HG03066 (cell line): ENCODE results near the gene FBXL17.

Experiments
- ATAC-seq: cut with Tn5 transposase; IDR thresholded peaks from one replicate; pipeline ENCODE4 v1.9.1; 2021; ENCODE audit warnings: low read depth; ENCODE audit not compliant: unreplicated experiment

The FBXL17 gene

DNA sequence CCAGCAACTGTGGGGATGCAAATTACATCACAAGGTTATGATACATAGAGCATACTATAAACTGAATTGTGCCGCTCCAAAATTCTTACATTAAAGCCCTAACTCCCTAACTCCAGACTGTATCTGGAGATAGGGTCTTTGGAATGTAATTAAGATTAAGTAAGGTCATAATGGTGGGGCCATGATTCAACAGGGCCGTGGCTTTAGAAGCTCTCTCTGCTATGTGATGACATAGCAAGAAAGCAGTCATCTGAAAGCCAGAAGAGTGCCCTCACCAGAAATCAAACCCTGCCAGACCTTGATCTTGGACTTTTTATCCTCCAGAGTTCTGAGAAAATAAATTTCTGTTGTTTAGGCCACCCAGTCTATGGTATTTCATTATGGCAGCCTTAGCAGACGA is 123.9 kb downstream of the FBXL17 start:
- ATAC-seq, result no peak

DNA sequence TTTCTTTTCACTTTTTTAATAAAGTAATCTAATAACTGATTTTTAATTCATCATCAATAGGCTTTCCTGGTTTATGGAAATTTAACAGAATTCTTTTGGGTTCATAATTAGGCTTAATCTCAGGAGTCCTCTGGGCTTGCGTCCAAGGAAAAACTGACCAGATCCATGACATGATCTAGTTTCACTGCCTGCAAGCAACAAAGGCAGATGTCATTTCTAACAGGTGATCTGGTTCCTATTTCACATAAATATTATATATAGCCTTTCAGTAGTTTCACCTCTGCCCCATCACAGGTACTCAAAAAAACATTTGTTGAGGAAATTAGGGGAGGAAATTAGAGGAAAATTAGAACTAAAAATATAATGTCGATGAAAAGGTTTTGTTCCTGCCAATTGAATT is 126.4 kb downstream of the FBXL17 start:
- no peak for ATAC-seq

DNA sequence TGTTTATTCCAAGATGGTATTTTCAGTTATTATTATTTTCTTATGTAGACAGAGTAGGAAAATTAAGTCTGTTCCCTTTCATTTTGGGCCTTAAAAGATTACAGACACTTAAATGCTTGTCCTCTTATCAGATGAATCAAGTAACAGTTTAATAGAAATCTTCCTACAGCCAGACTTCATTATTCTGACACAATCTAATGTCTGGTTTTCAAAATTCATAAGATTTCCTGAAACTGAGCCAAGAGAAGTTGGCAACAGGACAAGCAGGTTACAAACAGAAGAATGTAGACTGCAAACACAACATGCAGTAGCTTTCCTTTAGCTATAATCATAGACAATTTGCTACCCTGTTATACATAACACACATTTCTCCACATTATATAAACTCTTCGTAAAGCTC is 130.5 kb downstream of the FBXL17 start:
- ATAC-seq, result no peak

GRCh38 chr5:108249785-108250426 is 132.0 kb downstream of the FBXL17 start:
- no peak for ATAC-seq

DNA sequence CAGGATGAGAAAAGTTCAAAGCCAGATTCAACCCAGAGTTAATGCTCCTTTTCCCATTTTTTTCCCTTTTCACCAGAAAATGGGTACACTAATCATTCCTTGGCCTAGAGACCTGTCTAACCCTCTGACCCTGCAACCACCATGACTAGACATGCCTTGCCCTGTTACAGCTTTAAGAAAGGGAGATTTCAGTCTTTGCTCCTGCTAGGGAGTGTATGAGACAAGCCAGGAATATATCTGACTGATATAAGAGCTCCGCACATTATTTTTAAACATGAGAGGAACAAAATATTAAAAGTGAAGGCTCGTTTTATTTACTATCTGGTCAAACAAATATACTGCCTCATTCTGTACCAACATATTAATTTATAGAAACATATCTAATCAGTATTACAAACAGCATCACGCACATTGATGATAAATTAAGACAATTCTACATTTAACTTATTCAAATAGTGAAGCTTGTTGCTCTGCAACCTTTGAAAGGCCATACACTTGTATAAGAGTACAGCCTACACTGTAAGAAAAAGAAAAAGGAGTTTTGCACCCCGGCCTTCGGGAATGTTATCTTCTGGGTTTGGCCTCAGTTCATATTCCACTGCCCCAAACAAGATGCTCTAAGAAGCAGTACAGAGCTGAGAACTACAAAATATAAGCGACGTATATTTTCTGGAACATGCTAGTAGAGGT is 132.7 kb downstream of the FBXL17 start:
- no peak for ATAC-seq

GRCh38 chr5:108238936-108239887 is 142.7 kb downstream of the FBXL17 start:
- ATAC-seq, result no peak

DNA sequence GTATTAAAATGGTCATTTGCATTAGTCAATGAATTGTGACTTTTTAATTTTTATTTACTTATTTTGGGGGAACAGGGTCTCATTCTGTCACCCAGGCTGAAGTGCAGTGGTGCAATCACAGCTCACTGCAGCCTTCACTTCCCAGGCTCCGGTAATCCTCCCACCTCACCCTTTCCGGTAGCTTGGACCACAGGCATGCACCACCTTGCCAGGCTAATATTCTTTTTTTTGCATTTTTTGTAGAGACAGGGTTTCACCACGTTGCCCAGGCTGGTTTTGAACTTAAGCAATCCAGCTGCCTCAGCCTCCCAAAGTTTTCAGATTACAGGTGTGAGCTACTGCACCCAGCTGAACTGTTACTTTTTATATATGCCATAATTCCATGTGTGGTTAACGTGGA is 143.4 kb downstream of the FBXL17 start:
- ATAC-seq, result no peak

- ATAC-seq, result no peak
Measured at GRCh38 chr5:108233617-108234155, 148.2 kb downstream of the FBXL17 start.

GRCh38 chr5:108232805-108233204 is 149.1 kb downstream of the FBXL17 start:
- ATAC-seq, result no peak

DNA sequence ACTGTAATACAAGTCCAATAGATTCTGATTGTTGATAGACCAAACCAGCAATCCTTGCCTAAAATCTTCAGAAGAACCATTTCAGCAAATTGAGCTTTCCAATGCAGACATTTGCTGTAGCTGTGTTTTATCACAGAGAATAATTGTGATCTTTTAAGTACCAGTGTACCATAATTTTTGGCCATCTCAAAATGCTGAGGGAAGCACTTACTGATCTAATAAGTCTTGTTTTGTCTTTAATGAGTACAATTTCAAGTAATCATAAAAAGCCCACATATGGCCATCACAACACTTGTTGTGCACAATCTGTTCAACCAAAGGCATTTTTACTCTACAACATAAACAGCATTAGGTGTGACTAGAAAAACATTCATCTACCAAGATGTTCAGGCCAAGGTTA is 159.9 kb downstream of the FBXL17 start:
- ATAC-seq, result no peak

- no peak for ATAC-seq
Measured at GRCh38 chr5:108220834-108221233, 161.1 kb downstream of the FBXL17 start.

GRCh38 chr5:108216890-108217289 is 165.0 kb downstream of the FBXL17 start:
- ATAC-seq, result no peak

GRCh38 chr5:108214857-108215256 is 167.0 kb downstream of the FBXL17 start:
- ATAC-seq, result no peak

- ATAC-seq, result no peak
Measured at GRCh38 chr5:108212775-108213346, 169.0 kb downstream of the FBXL17 start.

GRCh38 chr5:108206707-108207106 is 175.2 kb downstream of the FBXL17 start:
- ATAC-seq, result no peak

DNA sequence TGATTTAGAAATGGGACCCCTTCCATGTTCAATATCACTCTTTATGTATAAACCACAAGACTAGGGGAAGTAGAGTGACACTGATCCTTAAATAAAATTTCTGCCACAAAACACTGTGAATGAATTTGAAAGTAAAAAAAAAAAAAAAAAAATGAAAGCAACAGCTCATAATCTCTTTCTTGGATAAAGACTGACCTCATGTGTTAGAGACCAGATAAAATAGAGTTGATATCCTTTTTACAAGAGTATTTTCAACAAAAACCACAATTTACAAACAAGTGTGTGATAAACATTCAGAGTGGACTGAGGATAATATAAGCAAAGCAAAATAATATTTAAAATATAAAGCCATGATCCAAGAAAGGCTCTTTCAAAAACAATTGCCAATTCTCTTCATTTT is 180.2 kb downstream of the FBXL17 start:
- ATAC-seq, result no peak

DNA sequence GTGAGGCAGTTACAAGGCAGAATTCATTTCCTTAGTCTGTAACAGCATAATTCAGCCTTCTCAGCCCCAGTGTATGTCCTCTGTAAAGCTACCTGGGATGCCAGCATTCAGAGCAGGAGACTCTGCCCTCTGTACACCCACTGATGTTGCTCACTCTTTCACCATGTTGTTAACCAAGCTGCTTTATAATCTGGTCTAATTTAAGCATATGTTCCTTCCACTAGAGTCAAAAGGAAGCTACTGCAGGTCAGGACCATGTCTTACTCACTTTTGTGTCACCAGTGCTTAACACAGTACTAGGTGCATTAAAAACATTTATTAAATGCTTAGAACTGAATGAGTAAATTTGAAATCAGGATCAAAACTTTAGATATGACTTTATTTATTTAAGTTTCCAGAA is 185.6 kb downstream of the FBXL17 start:
- ATAC-seq, result no peak

DNA sequence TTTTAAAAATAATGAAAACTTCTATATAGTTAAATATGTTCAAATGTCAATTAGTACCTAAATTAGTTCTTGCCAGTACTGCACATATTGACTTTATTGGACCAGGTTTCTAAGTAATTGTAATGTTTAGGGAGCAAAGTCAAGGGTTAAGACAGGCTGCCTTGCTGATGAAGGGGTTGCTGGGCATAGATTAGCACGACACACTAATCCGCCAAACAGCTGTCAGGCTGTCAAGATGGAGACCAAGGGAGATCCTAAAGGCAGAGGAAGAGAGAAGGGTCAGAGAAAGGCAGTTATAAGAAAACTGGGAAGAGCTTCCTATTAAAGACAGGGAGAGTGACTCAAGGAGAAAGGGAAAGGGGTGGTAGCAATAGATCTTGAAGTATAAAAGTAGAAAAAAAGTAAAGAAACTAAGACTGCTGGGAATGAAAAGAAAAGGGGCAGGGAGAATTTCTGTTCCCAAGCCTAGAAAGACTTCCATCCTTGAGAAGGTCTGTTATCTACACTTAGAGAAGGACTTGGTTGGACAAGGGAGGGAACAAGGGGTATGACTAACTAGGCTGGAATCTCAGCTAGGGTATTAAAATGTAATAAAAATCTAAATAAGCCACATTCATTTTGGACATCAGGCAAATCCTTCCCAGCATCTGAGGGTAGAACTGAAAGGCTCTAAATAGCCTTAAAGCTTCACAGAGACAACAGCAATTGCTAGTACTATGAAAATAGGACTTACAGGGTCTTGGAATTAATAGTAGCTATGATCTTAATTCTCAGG is 188.7 kb downstream of the FBXL17 start:
- ATAC-seq, result no peak

DNA sequence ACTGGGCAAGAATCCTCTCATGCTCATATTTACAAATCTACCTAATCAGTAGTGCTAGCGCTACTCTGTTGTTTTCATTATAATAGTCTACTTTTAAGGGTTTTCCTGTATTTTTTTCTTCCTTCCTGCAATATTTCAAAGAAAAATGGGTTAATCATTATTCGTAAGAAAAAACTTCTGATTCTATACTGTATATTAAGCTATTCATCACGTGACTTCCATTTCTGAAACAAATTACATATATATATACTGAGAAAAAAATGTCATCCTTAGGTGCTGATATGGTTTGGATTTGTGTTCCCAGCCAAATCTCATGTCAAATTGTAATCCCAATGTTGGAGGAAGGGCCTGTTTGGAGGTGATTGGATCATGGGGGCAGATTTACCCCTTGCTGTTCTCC is 197.0 kb downstream of the FBXL17 start:
- ATAC-seq, result no peak

DNA sequence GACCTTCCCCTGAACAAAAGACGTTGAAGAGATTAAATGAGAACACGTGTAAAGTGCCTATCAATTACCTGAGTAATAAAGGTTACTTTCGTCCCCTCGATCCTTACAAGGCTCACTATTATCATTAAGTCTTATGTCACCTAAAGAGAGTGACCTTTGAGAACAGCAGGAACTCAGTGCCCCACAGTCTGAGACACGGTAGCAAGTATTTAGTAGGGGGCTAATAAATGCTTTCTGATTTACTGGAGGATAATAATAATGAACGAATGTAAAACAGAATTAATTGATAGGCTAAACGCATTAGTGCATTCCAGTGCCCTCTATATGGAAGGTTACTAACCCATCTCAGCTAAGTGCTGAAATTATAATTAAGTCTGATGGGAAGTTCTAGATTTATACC is 199.9 kb downstream of the FBXL17 start:
- ATAC-seq, result no peak
